GM19397 (cell line): ENCODE data around the gene COPG1.
A peak's percentile ranks its signal among the peaks of the same experiment; 100 is the strongest.

Experiments used
- ATAC-seq: cut with Tn5 transposase; IDR thresholded peaks from one replicate; pipeline ENCODE4 v1.9.1; 2021; ENCODE audit warnings: mild to moderate bottlenecking, moderate library complexity; ENCODE audit not compliant: unreplicated experiment

The COPG1 gene

DNA sequence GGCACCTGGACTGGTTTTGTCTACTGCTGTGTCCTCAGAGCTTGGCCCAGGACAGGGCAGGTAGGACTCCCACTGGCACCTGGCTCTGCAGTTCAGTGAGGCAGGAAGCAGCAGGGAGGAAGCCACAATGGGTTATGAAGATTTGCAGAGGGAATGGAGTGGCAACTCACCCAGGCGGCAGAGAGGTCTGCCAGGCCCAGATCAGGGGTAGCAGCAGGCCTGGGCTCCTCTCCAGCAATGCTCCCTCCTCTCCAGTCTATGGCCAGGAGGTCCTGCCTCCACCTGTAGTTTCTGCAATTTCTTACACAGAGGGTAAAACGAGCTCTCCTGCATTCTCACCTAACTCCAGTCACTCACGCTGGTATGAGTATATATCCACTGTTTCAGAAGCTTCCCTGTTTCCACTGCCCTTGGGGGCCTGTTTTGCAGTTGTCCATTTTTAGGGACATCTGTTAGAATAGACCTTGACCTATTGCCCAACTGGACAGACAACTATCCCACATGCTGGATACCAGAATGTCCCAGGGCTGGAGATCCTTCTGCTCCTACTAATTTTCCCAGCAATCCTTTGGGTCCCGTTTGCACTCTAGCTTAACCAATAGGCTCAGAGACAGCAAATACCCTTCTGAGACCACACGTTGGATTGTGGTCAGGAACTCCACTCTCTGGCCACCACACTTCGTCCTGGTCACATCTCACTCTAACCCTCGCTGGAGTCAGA lies 64.4 kb downstream of the COPG1 start:
- ATAC-seq: no peak

DNA sequence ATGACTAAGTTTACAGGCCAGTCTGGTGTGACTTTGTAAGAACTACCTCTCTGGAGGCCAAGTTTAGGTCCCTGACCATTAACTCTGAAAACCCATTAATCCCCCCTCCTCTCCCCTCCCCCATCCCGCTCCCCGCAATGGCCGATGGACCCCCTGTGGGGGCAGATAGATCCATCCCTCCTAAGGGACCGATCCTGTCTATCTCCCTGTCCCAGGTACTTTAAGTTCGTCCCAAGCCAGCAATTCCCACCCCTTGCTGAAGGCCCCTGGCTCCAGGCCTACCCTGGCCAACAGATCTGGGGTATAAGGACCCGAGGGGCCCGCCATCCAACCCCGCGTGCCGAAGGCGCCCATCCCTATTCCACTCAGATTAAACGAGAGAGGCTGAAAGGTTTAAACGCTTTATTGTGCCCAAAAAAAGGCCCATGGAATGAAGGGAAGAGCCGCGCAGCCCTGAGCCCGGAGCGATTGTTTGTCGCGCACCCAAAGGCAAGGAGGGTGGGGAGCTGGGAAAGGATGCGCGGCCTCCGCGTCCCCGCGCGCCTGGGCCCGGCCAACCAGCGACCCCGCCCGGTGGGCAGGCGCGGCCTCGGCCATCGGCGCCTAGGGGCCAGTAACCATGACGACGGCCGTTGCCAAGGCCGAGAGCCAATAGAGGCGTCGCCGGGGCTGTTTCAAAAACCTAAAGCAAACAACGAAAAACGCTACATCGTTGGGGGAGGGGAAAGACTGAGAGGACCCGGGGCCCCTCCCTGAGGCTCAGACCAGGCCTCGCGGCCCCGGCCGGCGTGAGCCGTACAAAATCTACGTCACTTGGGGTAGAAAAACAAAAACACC lies 65.2 kb downstream of the COPG1 start:
- ATAC-seq: peak; percentile 30

GRCh38 chr3:129315223-129315997 lies 66.0 kb downstream of the COPG1 start:
- ATAC-seq: peak; percentile 4

DNA sequence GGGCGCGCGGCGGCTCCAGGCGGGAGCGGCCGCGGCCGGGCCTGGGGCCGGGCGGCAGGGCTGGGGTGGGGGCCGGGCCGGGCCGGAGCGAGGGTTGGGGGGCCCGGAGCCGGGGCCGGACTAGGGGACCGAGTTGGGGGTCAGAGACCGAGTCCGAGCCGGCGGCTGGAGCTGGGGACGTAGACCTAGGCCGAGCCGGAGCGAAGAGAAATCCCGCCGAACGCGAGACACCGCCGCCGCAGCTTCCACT lies 66.5 kb downstream of the COPG1 start:
- no peak for ATAC-seq

- peak; percentile 31 for ATAC-seq
Measured at GRCh38 chr3:129316248-129317013, 67.0 kb downstream of the COPG1 start.

DNA sequence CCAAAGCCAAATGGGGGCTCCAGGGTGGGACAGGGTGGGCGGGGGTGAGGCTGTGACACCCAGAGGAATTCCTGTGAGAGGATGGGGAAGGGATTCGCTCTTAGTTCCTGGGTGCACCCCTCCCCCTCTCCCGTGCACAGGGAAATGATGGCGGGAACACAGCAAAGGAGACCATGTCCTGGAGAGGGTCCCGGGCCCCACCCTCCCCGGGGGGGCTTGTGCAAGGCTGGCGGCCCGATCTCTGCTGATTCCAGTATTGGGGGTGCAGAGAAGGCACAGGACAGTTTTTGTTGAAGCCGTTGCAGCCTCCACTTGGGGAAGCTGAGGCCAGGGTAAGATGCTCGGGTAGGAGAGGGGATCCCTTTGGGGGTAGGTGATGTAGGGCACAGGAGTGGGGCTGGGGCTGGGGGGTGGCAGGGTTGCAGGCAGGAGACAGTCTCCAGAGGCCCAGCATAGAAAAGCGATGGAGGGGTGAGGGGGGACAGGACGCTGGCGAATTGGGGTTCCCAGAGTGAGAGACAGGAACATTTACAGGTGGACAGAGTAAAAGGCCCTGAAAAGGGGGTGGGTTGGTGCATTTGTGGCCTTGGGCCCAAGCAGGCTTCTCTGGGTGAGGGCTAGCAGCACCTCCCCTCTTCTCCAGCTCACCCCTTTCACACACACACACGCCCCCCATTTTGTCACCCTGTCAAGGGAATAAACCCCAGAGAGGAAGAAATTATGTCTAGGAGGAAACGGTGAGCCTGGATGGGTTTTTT lies 67.8 kb downstream of the COPG1 start:
- no peak for ATAC-seq

- ATAC-seq: no peak
Measured at GRCh38 chr3:129317848-129318247, 68.4 kb downstream of the COPG1 start.

- ATAC-seq: no peak
Measured at GRCh38 chr3:129318921-129319320, 69.5 kb downstream of the COPG1 start.

GRCh38 chr3:129320261-129320660 lies 70.9 kb downstream of the COPG1 start:
- no peak for ATAC-seq

- no peak for ATAC-seq
Measured at GRCh38 chr3:129320825-129321487, 71.5 kb downstream of the COPG1 start.

GRCh38 chr3:129321887-129322286 lies 72.5 kb downstream of the COPG1 start:
- ATAC-seq: no peak

GRCh38 chr3:129323651-129324294 lies 74.4 kb downstream of the COPG1 start:
- ATAC-seq: no peak

DNA sequence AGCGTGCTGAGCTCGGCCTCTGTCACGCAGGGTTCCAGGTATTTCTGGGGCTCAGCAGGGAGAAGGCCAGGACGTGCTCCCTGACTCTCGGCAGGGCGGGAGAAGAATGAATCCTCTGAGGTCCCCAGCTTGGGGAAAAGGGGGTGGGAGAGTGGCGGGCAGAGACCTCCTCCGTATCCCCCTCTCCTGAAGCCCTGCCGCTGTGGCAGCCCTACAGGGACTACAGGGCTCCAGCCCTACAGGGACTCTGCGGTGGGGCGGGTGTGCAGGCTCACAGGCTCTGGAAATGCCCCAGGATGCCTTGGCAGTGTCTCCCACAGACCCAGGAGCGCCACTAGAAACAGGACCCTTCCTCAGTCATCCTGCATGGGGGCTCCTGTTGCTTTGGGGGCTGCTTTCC lies 75.4 kb downstream of the COPG1 start:
- ATAC-seq: no peak

DNA sequence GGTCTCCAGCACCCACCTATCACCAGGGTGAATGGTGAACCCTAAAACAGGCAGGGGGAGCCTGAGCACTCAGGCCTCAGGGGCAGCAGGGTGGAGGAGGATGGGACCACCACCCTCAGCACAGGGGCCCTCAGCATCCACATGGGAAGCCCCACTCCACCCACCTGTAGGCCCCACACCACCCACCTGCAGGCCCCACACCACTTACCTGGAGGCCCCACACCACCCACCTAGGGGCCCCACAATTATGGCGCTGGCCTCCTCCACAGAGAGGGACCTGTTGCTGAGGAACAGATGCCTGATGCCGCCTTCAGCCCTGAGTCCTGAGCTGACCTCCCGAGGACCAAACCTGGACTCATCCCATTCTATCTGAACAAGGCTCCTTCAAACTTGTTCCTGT lies 76.0 kb downstream of the COPG1 start:
- ATAC-seq: no peak

DNA sequence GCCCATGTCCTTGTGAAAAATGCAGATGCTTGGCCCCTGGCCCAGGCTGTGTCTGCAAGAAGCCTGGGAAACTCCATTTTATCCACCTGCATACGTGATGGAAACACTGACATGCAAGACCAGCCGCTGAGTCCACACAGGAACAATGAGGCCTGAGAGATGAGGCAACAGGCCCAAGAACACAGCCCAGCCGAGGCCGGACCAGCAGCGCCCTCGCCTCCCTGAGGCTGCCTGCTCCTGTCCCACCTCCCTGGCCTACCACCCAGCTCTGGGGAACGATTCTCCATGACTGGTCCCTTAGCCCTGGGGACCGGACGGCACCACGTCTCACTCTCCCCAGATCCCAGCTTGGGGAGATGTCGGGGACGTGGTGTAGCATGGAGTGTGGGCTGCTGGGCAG lies 76.7 kb downstream of the COPG1 start:
- ATAC-seq: no peak

DNA sequence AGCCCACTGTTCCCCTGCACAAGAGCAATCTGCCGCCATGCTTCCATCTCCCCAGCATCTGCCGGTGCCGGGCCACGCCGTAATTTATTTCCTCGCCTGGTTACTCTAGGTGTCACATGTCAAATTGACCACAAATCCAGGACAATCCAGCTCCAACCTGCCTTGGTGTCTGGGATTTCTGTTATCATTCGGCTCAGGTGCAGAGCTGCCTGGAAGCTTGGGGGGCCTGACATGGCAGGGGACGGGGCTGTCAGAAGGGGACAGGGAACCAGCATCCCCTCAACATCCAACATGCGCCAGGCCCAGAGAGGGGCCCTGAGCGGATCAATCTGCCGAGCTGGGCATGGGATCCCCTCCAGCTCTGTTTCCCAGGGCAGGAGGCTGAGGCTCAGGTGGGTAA lies 77.2 kb downstream of the COPG1 start:
- no peak for ATAC-seq
